Measurements from ENCODE around the gene DYNLRB2.

Gene DYNLRB2

DNA sequence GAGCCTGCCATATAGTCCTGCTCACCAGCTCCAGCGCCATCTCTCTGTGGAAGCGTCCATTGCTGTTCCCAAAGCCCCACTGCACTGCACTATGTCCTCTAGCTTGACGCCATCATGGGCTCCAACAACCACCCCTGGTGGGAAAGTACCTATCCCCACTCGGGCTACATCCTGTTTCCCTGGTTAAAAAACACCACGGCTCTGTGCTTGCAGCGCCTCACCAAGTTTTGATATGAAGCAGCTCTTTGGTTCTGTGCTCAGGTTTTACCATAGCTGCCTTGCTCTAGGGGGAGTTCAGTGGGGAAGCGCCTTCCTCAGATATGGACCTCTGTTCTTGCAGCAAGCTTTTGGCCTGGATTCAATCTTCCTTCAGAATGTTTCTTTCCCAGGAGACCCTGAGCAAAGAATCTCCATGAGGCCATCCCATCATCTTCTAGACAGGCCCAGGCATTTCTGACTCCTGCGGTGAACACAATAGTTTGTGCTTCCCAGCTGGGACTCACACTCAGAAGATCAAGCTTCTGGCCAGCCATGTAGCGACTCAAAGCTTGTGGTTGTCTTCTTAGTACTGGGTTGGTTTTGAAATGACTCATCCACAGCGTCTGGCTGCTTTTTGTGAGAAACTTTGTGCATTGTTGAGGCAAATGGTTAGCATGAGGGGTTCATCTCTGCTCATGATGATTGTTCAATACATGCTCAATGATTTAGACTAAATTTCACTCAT, 39.5 kb downstream of the DYNLRB2 start:
- DNase-seq (ENCODE audit: low read depth): no peak
- H3K27me3 ChIP-seq (replicated peaks; ENCODE audit: control insufficient read depth, insufficient read depth, low read length): no peaks in the 10 kb centered on the region
- H3K9me3 ChIP-seq (ENCODE audit: control insufficient read depth, low read length): no peaks in the 10 kb centered on the region
- no peak overlapping the region for H3K4me3 ChIP-seq (ENCODE audit: low read length)
- no peaks in the 10 kb centered on the region for H3K36me3 ChIP-seq (ENCODE audit: control insufficient read depth, insufficient read depth, low read length, severe bottlenecking)
- no peaks in the 10 kb centered on the region for H3K4me1 ChIP-seq (ENCODE audit: control insufficient read depth, insufficient read depth, low read length)
- no peak overlapping the region for H3K9ac ChIP-seq (ENCODE audit: low read length)

DNA sequence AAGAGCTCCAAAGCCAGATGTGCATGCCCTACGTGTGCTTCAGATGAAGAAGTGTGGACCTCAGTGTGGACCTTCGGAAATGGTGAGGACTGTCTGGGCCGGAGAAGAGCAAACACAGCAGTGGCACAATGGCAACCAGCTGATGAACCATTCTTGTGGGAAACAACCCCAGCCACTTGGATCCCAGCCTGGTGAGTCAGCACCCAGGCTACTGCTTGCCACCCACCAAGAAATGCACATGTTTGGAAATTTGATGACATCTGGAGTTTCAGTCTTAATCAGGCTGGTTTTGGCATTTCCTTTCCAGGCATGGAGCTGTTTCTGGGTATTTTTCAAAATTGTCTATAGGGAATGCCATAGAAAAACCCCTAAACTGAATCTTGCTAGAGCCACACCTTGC, 42.7 kb downstream of the DYNLRB2 start:
- H3K4me1 ChIP-seq (ENCODE audit: control insufficient read depth, insufficient read depth, low read length): no peaks in the 10 kb centered on the region
- H3K9me3 ChIP-seq (ENCODE audit: control insufficient read depth, low read length): no peaks in the 10 kb centered on the region
- no peak overlapping the region for H3K4me3 ChIP-seq (ENCODE audit: low read length)
- no peaks in the 10 kb centered on the region for H3K27me3 ChIP-seq (replicated peaks; ENCODE audit: control insufficient read depth, insufficient read depth, low read length)
- no peak overlapping the region for H3K9ac ChIP-seq (ENCODE audit: low read length)
- DNase-seq (ENCODE audit: low read depth): peak; percentile 19
- H3K36me3 ChIP-seq (ENCODE audit: control insufficient read depth, insufficient read depth, low read length, severe bottlenecking): no peaks in the 10 kb centered on the region

DNA sequence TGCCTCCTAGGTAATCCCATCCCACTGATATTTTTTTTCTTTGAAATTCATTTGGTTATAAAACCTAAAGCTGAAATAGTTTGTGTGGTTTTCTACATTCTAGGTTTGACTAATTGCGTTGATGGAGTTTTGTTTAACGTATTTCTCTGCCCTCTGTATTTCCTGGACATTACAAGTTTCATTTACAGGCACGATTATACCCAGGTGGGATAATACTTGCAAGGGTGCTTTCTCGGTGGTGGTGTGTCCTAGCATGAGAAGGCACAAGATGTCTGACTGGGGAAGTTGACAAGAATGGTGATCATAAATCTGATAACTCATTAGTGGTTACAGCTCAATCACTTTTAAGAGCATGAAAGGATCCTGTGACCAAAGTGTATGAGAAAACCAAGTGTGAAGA, 45.0 kb downstream of the DYNLRB2 start:
- Histone ChIP-seq H3K9ac (ENCODE audit: low read length) (no peak overlapping the region), H3K36me3 (ENCODE audit: control insufficient read depth, insufficient read depth, low read length, severe bottlenecking) (no peaks in the 10 kb centered on the region), H3K4me1 (ENCODE audit: control insufficient read depth, insufficient read depth, low read length) (no peaks in the 10 kb centered on the region), H3K9me3 (ENCODE audit: control insufficient read depth, low read length) (no peaks in the 10 kb centered on the region), H3K4me3 (ENCODE audit: low read length) (no peak overlapping the region), H3K27me3 (replicated peaks; ENCODE audit: control insufficient read depth, insufficient read depth, low read length) (no peaks in the 10 kb centered on the region)
- DNase-seq (ENCODE audit: low read depth): no peak

DNA sequence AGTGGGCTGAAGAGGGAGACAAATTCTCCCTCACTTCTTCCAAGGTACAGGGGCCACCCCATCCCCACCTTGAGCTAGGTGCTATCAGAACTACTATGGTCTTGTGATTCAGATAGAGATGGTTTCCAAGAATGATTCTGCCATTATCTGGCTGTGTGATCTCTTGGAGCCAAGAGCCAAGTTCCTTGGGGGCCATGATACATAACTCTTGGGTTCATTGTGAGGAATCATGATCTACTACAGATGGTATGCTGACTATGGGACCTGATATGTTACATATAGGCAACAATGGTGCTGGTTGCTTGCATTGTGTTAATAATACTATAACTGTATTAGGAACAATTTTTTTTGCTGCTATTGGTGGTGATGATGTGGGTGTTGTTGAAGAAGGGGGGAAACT, 45.7 kb downstream of the DYNLRB2 start:
- H3K27me3 ChIP-seq (replicated peaks; ENCODE audit: control insufficient read depth, insufficient read depth, low read length): no peaks in the 10 kb centered on the region
- no peak for DNase-seq (ENCODE audit: low read depth)
- no peak overlapping the region for H3K9ac ChIP-seq (ENCODE audit: low read length)
- no peaks in the 10 kb centered on the region for H3K36me3 ChIP-seq (ENCODE audit: control insufficient read depth, insufficient read depth, low read length, severe bottlenecking)
- H3K4me3 ChIP-seq (ENCODE audit: low read length): no peak overlapping the region
- no peaks in the 10 kb centered on the region for H3K4me1 ChIP-seq (ENCODE audit: control insufficient read depth, insufficient read depth, low read length)
- no peaks in the 10 kb centered on the region for H3K9me3 ChIP-seq (ENCODE audit: control insufficient read depth, low read length)

DNA sequence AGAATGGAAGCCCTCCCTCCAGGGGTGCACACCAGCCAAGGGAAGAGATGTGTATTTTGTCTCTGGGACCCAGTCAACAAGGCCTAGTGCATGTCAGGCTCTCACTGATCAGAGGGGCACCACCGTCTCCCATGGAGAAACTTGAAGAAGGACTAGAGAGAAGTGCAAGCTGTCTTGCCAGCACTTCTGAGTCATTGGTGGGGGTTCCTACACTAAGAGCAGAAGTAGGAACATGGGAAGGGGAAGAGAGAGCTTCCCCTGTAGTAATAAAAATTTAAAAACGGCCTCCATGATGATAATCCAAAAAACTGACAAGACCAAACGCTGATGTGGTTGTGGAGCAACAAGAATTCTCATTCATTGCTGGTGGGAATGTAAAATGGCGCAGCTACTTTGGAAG, 46.3 kb downstream of the DYNLRB2 start:
- H3K9ac ChIP-seq (ENCODE audit: low read length): no peak overlapping the region
- H3K9me3 ChIP-seq (ENCODE audit: control insufficient read depth, low read length): no peaks in the 10 kb centered on the region
- no peak overlapping the region for H3K4me3 ChIP-seq (ENCODE audit: low read length)
- H3K36me3 ChIP-seq (ENCODE audit: control insufficient read depth, insufficient read depth, low read length, severe bottlenecking): no peaks in the 10 kb centered on the region
- DNase-seq (ENCODE audit: low read depth): no peak
- H3K27me3 ChIP-seq (replicated peaks; ENCODE audit: control insufficient read depth, insufficient read depth, low read length): no peaks in the 10 kb centered on the region
- H3K4me1 ChIP-seq (ENCODE audit: control insufficient read depth, insufficient read depth, low read length): no peaks in the 10 kb centered on the region

DNA sequence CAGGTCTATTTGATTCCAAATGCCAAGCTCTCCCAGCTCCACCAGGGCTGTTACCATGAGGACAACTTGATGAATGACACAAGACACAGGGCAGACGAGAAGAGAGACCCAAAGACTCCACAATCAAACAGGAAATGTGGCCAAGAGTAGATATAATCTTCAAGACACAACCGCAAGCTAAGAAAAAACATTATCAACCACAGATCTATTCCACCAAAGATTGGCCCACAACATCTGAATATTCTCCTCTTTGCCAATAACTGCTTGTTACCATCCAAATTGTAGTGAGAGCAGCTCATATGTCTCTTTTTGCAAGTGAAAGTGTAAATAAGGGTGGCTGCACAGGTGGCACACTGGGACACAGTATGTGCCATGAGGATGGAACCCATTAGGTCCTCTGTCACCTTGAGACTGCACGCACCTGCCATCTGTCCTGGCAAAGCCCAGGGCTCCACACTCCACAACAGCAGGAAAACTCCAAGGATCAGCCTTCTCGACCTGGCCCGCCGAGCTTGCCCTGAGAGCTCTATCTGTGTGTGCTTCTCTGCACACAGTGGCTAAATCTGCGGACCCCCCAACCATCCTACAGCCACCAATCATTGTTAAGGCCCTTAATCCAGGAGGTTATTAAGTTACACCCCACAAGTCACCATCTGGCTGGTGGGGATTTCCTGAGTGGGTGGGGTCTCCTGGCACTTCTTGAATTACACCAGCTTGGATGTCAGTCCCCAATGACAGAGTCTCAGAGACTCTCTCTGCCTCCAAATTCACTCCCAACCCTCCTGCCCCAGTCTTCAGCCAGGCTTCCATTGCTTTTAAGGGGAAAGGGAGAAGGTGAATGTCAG, 50.5 kb downstream of the DYNLRB2 start:
- Histone ChIP-seq H3K4me3 (ENCODE audit: low read length) (no peak overlapping the region), H3K36me3 (ENCODE audit: control insufficient read depth, insufficient read depth, low read length, severe bottlenecking) (no peaks in the 10 kb centered on the region), H3K27me3 (replicated peaks; ENCODE audit: control insufficient read depth, insufficient read depth, low read length) (no peaks in the 10 kb centered on the region), H3K9ac (ENCODE audit: low read length) (no peak overlapping the region), H3K4me1 (ENCODE audit: control insufficient read depth, insufficient read depth, low read length) (no peaks in the 10 kb centered on the region), H3K9me3 (ENCODE audit: control insufficient read depth, low read length) (no peaks in the 10 kb centered on the region)
- no peak for DNase-seq (ENCODE audit: low read depth)

DNA sequence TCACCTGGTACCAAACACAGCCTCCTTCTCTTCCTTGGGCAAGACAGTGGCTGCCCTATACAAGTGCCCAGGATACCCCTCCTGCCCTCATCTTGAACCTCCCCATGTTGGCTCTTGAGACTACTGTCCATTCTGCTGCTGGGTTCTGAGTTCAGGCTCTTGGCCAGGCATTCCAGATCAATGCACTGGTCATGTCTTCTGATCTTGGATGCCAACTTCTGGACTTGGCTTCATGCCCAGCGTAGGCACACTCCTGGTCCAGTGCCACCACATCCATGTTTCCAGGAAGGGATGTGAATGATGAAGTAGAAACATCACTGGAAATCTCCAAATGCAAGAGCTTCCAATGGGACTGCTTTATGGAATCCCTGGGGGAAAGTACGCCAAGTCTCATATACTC, 51.5 kb downstream of the DYNLRB2 start:
- DNase-seq (ENCODE audit: low read depth): no peak
- Histone ChIP-seq H3K27me3 (replicated peaks; ENCODE audit: control insufficient read depth, insufficient read depth, low read length) (no peaks in the 10 kb centered on the region), H3K9me3 (ENCODE audit: control insufficient read depth, low read length) (no peaks in the 10 kb centered on the region), H3K4me3 (ENCODE audit: low read length) (no peak overlapping the region), H3K9ac (ENCODE audit: low read length) (no peak overlapping the region), H3K4me1 (ENCODE audit: control insufficient read depth, insufficient read depth, low read length) (no peaks in the 10 kb centered on the region), H3K36me3 (ENCODE audit: control insufficient read depth, insufficient read depth, low read length, severe bottlenecking) (no peaks in the 10 kb centered on the region)

DNA sequence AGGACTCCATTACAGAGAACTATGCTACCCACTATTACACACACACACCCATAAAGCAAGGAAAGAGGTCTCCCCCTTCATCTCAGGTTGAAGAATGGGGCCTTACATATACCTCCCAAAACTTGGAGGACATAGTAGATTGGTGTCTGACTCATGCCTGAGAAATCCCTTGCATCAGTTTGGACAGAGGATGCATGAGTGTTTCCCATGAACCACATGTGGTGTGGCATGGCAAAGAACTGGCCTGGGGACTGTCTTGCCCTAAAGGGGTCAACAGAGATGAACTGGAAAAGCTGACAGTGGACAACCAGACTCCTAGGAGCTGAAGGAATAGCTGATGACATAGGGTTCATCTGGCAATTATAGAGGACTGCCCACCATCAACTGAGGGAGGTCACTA, 54.0 kb downstream of the DYNLRB2 start:
- H3K27me3 ChIP-seq (replicated peaks; ENCODE audit: control insufficient read depth, insufficient read depth, low read length): no peaks in the 10 kb centered on the region
- H3K36me3 ChIP-seq (ENCODE audit: control insufficient read depth, insufficient read depth, low read length, severe bottlenecking): no peaks in the 10 kb centered on the region
- H3K4me1 ChIP-seq (ENCODE audit: control insufficient read depth, insufficient read depth, low read length): peaks cover 8% of the 10 kb centered on the region
- H3K4me3 ChIP-seq (ENCODE audit: low read length): no peak overlapping the region
- no peak overlapping the region for H3K9ac ChIP-seq (ENCODE audit: low read length)
- DNase-seq (ENCODE audit: low read depth): no peak
- no peaks in the 10 kb centered on the region for H3K9me3 ChIP-seq (ENCODE audit: control insufficient read depth, low read length)

DNA sequence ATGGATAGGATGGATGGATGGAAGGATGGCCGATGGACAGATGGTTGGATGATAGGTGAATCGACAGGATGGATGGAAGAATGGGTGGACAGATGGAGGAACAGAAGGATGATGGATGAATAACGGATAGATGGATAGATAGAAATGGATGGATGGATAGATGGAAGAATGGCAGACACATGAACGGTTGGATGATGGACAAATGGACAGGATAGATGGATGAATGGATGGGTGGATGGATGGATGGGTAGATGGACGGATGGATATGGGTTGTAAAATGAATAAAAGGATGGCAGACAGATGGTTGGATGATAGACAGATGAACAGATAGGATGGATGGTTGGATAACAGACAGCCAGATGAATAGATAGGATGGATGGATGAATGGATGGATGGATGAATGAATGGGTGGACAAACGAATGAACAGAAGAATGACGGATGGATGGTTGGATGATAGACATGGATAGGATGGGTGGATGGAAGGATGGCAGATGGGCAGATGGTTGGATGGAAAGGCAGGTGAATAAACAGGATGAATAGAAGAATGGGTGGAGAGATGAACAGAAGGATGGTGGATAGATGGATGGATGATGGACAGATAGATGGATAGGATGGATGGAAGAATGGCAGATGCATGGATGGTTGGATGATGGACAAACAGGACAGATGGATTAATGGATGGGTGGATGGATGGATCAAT, 55.9 kb downstream of the DYNLRB2 start:
- Histone ChIP-seq H3K9me3 (ENCODE audit: control insufficient read depth, low read length) (no peaks in the 10 kb centered on the region), H3K4me3 (ENCODE audit: low read length) (no peak overlapping the region), H3K9ac (ENCODE audit: low read length) (no peak overlapping the region), H3K27me3 (replicated peaks; ENCODE audit: control insufficient read depth, insufficient read depth, low read length) (no peaks in the 10 kb centered on the region), H3K36me3 (ENCODE audit: control insufficient read depth, insufficient read depth, low read length, severe bottlenecking) (no peaks in the 10 kb centered on the region), H3K4me1 (ENCODE audit: control insufficient read depth, insufficient read depth, low read length) (peaks cover 8% of the 10 kb centered on the region)
- DNase-seq (ENCODE audit: low read depth): no peak

DNA sequence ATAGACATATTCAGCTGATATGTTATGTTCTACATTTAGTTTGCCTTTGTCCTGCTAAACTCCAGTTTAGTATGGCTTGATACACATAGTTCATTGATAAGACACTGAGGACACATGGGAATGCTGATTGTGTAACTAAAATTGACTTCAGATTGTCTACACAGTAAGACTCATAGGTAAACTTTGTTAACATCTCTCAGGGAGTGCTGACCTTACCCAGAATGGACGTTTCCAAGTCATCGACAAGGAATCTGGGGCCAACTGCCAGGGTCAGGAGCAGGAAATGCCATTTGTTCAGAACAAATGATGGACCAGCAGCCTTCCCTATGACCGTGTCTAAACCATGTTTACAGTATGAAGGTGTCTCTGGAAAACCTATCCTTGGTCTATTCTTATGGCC, 58.7 kb downstream of the DYNLRB2 start:
- Histone ChIP-seq H3K9ac (ENCODE audit: low read length) (no peak overlapping the region), H3K36me3 (ENCODE audit: control insufficient read depth, insufficient read depth, low read length, severe bottlenecking) (no peaks in the 10 kb centered on the region), H3K4me1 (ENCODE audit: control insufficient read depth, insufficient read depth, low read length) (peaks cover 8% of the 10 kb centered on the region), H3K4me3 (ENCODE audit: low read length) (no peak overlapping the region), H3K9me3 (ENCODE audit: control insufficient read depth, low read length) (no peaks in the 10 kb centered on the region), H3K27me3 (replicated peaks; ENCODE audit: control insufficient read depth, insufficient read depth, low read length) (no peaks in the 10 kb centered on the region)
- no peak for DNase-seq (ENCODE audit: low read depth)
